CD4-positive, alpha-beta T cell treated with Interleukin-4 for 1 hour (primary cell): Measurements from ENCODE around the gene APCDD1L.

Experiments used
- DNase-seq, 2 donors: peaks; one replicate each; pipeline ENCODE4 v3.0.0-alpha.2; 2020 to 2022

The APCDD1L gene

DNA sequence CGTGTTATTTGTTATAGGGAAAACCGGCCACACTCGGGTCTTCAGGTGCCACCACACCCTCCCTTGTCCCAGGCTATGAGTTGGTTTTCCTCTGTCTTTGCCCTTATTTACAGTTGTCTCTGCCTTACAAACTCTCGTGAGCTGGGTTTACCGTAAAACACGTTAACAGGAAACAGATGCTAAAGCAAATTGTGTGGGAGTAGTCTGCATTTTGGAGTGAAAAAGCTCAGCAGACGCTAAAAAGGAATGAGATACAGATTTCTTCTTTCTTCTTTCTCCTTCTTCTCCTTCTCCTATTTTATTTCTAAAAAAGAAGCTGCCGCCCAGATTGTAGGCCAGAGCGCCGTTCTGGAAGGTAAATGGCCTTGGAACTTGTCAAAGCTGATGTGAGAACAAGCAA is 51.9 kb downstream of the APCDD1L start:
- no peak for DNase-seq

DNA sequence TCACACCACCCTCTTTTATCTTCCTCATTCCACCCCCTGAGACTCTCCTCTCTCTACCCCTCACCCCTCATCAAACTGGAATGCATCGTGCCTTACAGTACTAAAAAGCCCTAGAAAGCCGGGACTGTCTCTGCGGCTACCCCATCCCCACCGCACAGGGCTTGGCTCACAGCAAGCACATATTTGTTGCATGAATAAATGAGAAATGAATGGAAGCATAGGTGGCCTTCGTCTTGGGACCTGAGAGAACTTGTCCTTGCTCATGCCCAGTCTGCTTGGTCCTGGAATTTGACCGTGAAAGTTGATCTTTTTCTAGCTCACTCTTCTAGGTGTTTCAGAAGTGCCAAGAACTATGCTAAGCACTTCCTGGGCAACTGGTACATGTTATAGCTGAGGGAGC is 53.3 kb downstream of the APCDD1L start:
- no peak for DNase-seq

DNA sequence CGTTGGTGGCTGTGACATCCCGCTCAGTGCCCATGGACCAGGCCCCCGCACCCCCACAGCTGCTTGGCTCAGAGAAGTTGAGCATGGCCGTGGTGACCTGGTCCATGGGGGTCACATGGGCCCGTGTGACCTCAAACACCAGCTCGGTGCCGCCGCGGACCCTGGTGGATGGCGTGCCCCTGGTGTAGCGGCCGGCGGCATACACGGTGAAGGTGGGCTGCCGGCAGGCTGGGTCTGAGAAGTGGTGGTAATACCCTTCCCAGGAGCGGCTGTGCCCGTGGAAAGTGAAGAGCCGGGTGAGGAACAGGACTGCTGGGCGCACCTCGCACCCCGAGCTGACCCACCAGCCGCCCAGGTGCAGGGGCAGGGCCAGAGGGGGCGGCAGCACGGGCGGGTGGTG is 54.1 kb downstream of the APCDD1L start:
- DNase-seq, result no peak

DNA sequence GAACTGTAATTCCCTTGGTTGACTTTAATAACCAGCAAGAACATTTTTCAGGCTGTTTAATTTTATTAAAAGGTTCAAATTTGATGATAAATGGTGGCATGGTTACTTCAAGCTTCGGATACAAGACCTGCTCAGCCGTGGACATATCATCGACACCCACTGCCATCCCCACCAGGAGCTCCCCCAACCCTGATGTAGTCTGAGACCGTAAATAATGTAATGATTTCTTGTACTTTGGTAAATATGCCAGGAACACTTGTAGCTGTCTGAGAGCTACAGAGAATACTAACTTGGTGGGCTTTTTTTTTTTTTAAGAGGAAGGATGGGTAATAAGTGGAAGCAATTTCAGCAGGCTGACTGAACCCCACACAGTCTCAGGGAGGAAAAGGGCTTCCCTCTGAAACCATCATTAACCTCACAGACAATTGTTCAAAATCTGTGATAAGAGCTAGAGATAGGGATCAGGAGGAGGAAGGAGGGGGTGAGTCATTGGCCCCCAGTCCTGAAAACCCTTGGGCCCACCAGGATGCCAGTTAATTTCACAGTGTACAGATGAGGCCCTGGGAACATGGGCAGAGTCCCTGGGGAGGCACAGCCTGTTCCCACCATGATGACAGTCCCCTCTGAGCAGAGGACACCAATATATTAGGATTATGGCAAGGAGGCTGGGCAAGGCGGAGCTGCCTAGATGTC is 56.0 kb downstream of the APCDD1L start:
- DNase-seq, result no peak

DNA sequence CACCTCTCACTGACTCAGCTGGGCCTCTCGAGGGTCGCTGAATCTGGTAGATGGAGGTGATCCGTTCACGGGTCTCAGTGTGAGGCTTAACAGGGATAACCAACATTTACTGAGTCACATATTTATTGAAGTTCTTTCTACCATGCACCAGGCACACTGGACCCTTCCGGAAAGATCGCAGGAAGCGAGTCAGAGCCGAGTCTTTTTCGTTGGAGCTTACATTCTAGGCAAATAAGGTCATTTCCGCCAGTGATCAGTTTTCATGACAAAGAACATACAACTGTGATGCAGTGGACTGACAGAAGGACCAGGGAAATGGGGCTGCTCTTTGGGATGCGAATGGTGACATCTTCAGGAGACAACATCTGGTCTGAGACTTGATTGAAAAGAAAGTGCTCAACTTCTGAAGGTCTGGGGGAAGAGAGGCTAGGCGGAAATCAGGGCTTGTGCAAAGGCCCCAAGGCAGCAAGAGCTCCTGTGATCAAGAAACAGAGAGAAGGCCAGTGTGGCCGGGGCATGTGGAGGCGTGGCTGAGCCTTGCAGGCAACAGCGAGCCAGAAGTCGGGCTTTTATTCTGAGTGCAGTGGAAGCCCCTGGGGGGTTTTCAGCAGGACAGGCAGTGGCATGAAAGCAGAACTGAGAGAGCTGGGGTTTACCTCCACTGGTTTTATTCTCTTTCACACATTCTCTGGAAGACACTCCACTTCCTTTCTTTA is 56.7 kb downstream of the APCDD1L start:
- peak in 1 of 2 donors; percentile 40 for DNase-seq

DNA sequence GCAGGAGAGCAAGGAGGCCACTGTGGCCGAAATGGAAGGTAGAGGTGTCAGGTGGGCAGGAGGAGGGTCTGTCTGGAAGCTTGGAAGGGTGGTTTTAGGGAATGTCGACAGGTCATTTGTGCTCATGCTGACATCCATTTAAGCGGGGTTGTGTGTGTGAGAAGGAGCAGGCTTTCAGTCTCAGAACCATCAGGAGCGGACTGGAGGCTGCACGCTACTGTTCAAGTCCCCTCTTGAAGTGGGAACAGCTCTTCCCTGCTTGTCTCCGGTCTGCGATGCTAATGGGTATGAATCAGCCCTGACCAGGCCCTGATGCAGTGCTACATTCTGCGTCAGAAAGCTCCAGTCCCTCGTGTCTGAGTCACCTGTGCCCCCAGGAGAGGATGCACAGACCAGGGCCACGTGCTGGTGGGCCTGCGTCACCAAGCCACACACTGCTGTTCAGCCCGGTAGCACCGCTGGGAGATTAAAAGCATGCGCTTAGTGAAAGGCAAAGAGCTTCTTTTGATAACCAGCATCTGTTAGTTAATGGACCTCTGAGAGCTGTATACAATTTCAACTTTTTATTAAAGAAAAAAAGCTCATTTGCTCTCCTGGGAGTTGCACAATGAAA is 58.0 kb downstream of the APCDD1L start:
- no peak for DNase-seq

DNA sequence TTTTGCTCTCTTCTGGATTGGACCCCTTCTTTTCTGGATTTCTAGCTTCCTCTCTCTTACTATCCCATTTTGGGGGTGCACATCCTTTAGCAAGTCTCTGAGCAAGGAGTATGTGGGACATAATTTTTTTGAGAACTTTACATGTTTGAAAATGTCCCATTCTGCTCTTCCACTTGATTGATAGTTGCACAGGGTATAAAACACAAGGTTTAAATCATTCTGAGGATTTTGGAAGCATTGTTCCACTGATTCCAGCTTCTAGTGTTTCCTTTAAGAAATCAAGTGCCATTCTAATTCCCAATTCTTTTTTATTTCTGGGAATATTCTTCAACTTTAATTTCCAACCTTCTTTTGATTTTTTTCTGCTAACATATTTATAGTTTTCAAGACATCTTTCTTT is 60.7 kb downstream of the APCDD1L start:
- no peak for DNase-seq

DNA sequence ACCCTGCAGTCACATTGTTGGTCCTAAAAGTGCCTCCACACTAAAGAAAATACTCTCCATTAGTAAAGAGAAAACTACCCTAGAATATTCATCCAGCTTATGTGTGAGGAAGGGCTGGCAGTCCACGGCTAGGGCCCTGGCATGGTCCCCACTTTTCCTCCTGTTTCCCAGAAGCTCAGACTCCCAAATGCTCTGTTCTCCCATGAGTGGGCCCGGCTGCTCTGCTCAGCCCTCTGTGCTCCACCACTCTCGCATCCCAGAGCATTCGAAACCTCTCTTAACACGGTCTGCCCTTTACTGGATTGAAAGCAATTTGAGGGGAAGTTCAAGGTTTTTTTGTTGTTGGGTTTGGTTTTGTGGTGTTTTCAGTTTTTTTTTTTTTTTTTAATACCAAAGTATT is 61.8 kb downstream of the APCDD1L start:
- DNase-seq, result no peak

DNA sequence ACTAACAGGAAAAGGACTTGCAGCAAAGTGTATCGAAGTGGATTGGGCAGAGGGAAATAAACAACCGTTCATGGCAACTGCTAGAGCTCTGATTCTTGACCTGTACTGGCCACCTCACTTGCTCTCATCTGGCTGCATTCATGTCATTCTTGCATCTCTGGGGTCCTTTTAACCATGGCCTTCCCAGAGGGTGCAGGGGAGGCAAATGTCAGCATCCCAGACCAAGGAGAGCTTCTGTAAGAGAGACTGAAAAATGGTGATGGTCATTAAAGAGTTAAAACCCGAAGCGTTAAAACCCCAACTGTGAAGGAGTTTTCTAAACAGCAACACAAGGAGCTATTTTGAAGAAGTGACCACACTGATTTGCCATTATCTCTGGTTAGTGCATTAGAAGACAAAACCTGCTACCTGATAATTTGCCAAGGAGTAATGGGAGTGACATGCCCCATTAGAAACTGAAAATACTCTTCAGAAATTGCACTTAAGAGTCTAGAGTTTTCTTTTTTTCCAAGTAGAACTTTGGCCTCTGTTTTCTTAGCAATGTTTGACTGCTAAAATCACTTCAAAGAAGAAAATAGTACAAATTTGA is 62.4 kb downstream of the APCDD1L start:
- no peak for DNase-seq

DNA sequence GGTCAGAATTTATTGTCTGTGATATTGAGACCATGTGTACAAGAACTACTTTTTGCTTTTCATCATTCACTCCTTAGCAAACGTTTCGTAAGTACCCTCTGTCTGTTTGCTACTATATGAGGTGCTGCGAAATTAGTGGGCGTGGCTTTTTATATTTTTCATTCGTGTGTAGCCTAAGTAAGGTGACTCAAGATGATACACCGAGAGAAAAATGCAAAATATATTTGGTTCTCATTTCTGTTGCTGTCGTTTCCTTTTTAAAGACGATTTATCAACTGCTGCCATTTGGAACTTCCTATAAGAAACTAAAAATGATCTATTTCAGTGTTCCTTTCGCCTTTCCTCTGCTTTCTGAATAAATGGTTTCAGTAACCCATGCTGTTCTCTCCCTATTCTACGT is 64.9 kb downstream of the APCDD1L start:
- DNase-seq, result no peak

DNA sequence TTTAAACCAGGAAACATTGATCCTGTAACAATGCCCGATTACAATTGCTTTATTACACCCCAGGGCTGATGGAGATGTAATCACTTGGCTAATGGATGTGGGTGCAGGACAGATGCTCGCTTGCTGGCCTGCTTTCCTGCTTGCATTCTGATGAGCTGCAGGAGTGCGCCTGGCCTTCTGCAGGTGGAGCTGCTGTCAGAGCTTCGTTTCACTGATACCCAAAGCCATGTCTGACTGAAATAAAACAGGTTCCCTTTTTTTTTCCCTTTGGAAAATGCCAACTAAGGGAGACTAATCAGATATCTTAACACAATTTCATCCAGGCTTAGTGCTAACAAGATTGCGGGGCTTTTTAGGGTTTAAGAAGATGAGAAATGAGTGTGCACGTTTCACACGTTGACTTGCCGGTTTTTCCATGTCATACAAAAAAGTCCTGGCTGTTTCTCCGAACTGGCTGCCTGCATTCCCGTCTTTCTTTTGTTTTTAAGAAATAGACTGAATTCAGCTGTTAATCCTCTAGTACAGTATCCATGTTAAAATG is 65.4 kb downstream of the APCDD1L start:
- no peak for DNase-seq

DNA sequence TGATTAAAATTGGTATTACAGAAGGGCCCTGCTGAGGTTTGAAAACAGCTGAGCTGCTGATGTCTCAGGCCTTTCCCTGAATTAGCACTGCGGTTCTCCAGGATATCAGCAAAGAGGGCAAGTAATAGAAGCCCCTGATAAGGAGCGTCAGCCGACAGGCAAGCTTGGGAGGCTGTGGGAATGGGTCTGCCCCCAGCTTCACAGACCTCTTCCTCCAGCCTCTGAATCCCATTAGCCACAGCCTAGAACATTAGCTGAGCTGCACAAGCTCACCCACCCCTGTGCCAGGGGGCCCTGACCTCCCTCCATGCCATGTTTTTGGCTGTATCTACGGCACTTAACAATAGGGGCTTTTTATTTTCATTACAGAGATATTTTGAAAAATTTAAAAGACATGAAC is 66.2 kb downstream of the APCDD1L start:
- DNase-seq, result no peak

DNA sequence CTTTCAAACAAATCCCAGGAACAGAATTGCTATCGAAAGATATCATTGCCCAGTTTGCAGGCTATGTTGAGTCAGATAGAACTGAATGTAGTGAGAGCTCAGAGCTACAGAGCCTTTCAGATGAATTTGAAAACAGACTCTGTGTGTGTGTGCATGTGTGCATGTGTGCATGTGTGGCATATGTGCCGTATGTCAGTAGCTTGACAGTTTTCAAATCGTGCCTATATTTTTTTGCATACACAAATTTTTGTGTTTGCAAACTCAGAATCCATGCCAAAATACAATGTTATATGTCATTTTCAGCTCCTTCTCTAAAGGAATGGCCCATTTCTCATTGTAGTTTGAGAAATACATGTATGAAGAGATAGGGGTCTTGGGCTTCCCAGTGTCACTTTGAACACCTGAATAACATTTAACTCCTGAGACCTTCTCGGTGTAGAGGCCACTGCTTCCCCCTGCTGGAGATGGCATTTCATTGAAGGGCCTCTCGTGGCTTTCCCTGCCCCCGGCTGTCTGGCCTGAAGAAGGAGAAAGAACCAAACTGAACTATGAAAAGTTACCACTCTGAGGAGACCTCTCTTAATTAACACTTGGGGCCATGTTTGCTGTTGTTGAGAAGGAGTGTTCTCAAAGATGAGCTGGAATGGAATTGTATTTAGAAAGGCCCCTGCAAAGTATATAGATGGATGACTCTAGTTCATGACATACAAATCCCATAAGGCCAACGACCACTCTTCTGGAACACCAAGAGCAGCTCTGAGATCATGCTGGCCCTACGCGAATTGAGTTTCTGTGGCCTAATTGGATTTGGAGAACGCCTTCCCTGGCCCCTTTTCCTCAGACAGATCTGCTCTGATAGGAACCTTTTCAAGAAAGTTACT is 67.4 kb downstream of the APCDD1L start:
- DNase-seq, result peak; percentile 41 to 51

DNA sequence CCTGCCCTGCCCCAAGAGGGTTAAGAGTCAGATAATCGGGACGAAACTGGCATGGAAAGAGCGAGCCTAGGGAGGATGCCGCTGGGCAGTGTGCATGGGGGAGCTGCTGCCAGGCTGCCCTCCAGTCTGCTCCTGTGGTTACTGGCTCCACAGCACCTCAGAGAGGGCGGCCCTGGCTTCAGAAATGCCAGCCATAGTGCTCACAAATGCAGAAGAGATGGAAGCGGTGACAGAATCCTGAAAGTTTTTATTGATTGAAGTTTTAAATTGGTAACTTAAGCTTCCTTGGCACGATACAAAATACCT is 68.3 kb downstream of the APCDD1L start:
- DNase-seq, result no peak

DNA sequence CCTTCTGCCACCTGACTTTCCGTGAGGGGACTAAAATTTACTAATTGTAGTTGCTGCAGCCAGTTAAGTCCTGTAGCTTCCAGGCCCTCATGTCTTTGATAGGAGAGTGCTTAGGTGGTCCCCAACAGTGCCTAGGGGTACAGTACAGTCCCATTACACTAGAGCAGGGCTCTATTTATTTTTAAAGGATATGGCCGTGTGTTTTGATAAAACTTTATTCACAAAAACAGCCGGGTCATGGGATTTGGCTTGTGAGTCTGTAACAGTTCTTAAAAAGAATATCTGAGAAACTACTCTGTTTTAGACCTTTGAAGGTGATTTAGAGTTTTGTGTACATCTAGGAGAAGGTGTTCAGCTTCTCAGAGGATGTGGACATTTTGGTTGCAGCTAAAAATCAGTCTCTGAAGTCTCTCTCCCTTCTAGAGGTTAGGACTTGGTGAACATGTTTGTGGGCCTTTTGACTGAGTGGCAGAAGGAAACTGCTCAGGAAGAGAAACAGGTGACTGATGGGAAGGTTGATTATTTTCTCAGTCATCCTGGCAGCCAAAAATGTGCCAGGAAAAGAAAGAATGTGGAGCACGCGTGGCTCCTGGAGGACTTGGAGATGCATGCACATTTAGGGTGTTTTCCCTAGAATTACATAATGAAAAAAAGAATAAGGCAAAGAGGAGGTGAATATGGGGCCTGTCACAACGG is 68.8 kb downstream of the APCDD1L start:
- DNase-seq, result no peak

DNA sequence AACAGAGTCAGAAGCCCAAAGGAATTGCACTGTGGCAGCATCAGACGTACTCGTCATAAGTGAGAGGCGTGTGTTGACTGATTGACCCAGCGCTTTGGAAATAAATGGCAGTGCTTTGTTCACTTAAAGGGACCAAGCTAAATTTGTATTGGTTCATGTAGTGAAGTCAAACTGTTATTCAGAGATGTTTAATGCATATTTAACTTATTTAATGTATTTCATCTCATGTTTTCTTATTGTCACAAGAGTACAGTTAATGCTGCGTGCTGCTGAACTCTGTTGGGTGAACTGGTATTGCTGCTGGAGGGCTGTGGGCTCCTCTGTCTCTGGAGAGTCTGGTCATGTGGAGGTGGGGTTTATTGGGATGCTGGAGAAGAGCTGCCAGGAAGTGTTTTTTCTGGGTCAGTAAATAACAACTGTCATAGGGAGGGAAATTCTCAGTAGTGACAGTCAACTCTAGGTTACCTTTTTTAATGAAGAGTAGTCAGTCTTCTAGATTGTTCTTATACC is 70.4 kb downstream of the APCDD1L start:
- DNase-seq, result no peak

DNA sequence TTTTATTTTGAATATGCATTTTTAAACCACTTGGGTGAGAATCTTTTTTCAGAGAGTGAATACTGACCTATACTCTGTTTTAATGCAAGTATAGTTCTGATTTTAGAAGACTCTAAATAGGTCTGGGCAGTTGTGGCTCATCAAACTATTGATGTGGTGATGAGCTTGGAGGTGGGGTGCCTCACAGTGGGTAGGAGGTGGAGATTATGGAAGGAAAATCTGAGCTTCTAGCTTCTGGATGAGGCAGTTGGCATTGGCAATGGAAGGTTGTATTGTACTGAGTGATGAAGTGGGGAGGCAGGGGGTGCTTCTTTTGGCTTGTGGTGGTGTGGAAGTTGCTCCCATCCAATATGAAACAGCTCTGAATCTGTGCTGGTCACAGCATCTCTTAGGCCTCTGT is 73.5 kb downstream of the APCDD1L start:
- DNase-seq, result no peak

DNA sequence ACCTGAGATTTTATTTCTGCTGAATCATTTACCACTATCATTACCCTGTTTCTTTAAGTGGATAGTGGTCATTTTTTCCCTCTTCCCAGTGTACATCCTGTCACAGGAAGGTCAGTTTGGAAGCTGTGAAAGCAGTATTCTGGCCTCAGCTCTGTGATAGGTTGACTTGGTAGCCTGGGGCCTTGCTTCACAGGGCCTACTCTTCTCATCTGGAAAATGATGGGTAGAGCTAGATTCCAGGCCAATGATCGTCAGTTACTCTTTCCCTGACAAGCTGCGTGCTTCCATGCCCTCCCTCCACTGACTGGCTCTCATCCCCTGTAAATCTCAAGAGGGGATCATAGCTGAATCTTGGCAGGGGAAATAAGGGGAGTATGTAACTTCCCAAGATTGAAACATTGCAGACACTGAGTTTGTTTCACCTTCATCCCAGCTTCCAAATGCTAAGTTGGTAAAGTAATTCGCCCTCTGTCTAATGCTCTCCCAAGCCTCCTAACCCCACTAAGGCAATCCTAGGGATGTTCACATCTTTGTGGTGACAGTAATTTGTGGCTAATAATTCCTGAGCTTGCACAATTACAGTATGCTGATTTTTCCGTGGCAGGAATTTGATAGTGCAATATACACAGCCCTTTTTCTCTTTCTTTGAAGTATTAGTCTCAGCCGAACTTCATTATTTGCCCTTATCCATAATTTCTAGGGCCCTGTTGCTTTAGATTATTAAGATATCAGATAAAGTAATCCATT is 75.0 kb downstream of the APCDD1L start:
- no peak for DNase-seq

DNA sequence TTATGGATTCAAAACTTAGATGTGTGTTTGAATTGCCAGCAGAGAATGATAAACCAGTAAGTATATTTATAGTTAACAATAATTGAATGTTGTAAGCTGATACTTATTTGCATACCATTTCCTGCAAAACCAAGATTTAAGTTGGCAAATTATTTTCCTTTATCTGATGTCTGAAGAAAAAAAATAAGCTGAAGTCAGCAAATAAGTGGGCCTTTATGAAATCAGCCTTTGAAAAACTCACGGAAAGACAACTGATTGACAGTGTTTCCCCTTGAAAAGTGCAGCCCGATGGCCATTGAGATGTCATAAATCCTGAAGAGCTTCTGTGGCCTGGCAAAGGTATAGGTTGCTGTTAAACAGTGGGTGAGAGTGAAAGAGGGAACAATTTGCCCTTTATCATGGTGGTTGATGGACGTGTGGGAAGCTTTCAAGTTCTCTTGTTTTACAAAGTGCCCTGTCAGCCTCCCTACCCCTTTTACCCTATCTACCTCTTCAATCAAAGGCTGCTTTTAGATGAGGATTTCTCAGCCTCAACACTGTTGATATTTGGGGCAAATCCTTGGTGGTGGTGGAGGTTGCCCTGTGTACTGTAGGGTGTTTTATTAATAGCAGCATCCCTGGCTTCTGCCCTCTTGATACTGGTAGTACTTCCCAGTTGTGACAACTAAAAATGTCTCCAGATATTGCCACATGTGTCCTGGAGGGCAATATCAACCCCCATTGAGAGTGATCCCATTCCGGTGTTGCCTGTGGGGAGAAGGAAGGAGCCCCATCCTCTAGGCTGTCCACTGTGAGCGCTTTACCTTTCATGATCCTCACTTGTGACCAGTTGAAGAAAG is 76.0 kb downstream of the APCDD1L start:
- no peak for DNase-seq
